Measurements from ENCODE around the gene MYADML2.

The MYADML2 gene

DNA sequence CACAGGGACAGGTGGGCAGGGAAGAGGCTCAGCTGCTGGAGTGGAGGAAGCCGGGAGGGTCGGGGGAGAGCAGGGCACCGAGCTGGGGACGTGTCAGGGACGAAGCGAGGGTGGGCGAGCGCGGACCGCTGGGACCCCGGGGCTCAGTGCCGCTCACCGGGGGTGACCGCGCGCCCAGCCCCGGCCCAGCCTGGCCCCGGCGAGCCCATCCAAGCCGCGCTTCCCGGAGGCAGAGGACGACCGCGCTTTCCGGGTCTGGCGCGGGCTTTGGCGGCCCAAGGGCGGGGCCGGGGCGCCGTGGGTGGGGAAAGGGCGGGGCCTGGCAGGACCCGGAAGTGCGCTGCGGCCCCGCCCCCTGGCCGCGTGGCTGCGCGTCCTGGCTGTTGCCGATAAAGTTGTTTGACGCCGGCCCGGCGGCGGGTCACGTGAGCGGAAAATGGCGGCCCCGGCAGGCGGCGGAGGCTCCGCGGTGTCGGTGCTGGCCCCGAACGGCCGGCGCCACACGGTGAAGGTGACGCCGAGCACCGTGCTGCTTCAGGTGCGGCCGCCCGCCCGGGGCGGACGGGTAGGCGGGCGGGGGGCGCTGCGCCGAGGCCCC is 30.3 kb upstream of the MYADML2 start, which contains the start of gene ASPSCR1:
TSS of gene ASPSCR1 (plus strand) at position 419 of the 598 bp plus-strand sequence. CDS start at position 437, 18 bp downstream.
- Histone ChIP-seq H3K4me3 (ENCODE audit: low read length) (peak within 1 kb of the TSS; percentile 77), H3K27me3 (ENCODE audit: control insufficient read depth, insufficient read depth, low read length) (no peaks in the 10 kb centered on the region; the same call in 1 of the 2 replicates), H3K9me3 (ENCODE audit: control insufficient read depth, insufficient read depth, low read length) (no peaks in the 10 kb centered on the region), H3K4me1 (ENCODE audit: control insufficient read depth, insufficient read depth, low read length) (no peaks in the 10 kb centered on the region), H3K36me3 (ENCODE audit: control insufficient read depth, insufficient read depth, low read length) (0 out of 2 replicates have a peak, but pooled peaks cover 2% of the 10 kb centered on the region), H3K27ac (ENCODE audit: low read length) (no peak within 1 kb of the TSS)
- no peak for DNase-seq (ENCODE audit: low read depth, low spot score)
- no CpG with 5 or more reads among the region's 76 CpGs for WGBS (ENCODE audit: insufficient coverage, insufficient read length)

DNA sequence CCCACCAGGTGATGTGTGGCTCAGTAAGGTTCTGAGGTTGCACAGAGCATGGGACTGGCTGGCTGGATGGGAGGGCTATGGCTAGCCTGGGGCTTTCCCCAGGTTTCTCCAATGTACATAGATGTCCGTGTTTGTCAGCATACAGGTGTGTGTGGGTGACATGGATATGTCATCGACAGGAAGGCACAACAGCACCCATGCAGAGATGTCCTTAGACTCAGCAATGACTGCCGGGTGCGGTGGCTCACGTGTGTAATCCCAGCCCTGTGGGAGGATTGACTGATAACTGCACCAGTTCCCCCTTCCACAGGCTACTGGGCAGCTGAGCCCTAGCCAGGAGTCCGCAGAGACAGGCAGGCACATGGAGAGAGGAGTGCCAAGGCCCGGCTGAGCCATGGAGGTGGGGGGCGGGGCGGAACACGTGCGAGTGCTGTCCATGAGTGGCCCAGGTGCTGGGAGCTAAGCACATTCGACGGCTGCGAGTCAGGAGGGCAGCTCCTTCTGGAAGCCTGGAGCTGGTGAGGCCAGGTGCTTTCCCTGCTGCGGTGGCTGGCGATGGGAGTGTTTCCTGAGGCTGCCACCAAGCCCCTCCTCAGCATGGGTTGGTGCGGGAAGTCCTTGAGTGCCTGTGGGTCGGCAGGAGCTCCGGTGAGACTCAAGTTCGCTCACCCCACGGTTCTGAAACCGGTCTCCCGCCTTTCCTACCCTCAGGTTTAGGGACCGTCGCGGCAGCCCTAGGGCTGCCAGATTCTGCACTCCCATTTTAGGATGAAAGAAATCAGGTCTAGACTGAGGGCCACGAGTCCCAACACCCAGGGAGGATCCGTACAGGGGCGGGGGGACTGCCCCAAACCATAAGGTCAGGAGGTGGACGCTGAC is 29.5 kb upstream of the MYADML2 start:
- WGBS (ENCODE audit: insufficient coverage, insufficient read length), result no CpG with 5 or more reads among the region's 30 CpGs
- Histone ChIP-seq H3K27ac (ENCODE audit: low read length) (no peak overlapping the region), H3K27me3 (ENCODE audit: control insufficient read depth, insufficient read depth, low read length) (no peaks in the 10 kb centered on the region; the same call in 1 of the 2 replicates), H3K4me3 (ENCODE audit: low read length) (peak overlapping the region; percentile 77; the same call in 1 of the 2 replicates), H3K36me3 (ENCODE audit: control insufficient read depth, insufficient read depth, low read length) (0 out of 2 replicates have a peak, but pooled peaks cover 2% of the 10 kb centered on the region), H3K9me3 (ENCODE audit: control insufficient read depth, insufficient read depth, low read length) (no peaks in the 10 kb centered on the region), H3K4me1 (ENCODE audit: control insufficient read depth, insufficient read depth, low read length) (no peaks in the 10 kb centered on the region)
- DNase-seq (ENCODE audit: low read depth, low spot score), result no peak

DNA sequence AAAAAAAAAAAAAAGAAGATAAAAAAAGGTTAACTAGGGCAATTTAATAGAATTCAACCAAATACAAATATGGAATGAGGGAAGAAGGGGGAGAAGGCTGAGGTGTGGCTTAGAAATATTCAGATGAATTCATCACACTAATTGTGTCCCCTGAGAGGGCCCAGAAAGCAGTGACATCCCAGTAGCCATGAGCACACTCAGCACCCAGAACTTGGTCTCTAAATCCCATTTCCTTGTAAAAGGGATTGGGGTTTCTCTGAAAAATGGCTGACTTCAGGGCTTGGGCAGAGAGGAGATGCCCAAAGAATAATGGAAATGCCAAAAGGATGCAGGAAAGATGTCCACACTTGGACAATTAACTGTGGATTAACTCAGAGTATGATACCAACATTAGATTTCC is 26.4 kb upstream of the MYADML2 start:
- H3K36me3 ChIP-seq (ENCODE audit: control insufficient read depth, insufficient read depth, low read length), result no peaks in the 10 kb centered on the region
- no peak for DNase-seq (ENCODE audit: low read depth, low spot score)
- no peak overlapping the region for H3K4me3 ChIP-seq (ENCODE audit: low read length)
- no peaks in the 10 kb centered on the region for H3K9me3 ChIP-seq (ENCODE audit: control insufficient read depth, insufficient read depth, low read length)
- no peaks in the 10 kb centered on the region for H3K4me1 ChIP-seq (ENCODE audit: control insufficient read depth, insufficient read depth, low read length)
- H3K27me3 ChIP-seq (ENCODE audit: control insufficient read depth, insufficient read depth, low read length), result no peaks in the 10 kb centered on the region; the same call in 1 of the 2 replicates
- H3K27ac ChIP-seq (ENCODE audit: low read length), result no peak overlapping the region

DNA sequence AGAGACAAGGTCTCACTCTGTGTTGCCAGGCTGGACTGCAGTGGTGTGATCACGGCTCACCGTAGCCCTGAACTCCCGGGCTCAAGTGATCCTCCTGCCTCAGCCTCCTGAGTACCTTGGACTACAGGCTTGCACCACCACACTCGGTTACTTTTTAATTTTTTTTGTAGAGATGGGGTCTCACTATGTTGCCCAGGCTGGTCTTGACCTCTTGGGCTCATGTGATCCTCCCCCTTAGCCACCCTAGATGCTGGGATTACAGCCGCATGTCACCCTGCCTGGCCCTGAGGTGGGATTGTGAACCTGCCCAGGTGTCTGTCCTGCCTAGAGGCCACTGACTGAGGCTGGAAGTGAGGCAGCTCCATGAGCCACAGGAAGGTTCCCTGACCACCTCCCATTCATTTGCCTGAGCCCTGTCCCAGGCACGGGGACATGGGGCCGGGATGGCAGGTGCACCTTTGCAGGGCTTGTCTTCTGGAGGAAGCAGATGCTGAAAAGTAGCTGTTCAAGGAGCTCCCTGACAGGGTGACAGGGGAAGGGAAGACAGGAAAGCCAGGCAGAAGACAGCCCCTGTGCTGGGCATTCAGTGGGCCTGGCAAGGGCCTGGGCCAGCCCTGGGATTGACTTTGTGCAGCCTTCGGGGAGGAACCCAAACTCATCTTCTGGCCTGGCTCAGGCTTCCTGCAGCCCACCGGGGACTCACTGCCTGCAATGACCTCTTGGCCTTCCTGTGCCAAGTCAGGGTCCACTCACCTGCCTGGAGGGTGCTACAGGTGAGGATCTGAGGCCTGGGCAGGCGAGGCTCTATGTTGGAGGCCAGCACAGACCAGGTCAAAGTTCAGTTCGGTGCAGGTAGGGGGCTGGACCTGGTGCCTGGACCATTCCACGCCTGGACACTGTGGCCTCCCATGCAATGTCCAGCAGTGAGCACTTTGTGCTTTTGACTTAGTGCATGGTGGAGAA is 22.1 kb upstream of the MYADML2 start:
- Histone ChIP-seq H3K27ac (ENCODE audit: low read length) (no peak overlapping the region), H3K4me1 (ENCODE audit: control insufficient read depth, insufficient read depth, low read length) (peaks cover 13% of the 10 kb centered on the region)

DNA sequence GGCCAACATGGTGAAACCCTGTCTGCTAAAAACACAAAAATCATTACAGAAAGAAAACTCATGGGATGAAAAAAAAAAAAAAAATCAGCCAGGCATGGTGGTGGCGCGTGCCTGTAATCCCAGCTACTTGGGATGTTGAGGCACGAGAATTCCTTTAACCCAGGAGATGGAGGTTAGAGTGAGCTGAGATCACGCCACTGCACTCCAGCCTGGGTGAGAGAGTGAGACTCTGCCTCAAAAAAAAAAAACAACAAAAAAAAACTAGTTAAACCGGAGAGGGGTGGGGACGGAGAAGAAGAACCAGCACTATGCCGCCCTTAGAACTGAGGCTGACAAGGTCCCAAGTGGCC is 21.3 kb upstream of the MYADML2 start:
- DNase-seq (ENCODE audit: low read depth, low spot score), result no peak
- Histone ChIP-seq H3K4me3 (ENCODE audit: low read length) (no peak overlapping the region), H3K27me3 (ENCODE audit: control insufficient read depth, insufficient read depth, low read length) (no peaks in the 10 kb centered on the region), H3K4me1 (ENCODE audit: control insufficient read depth, insufficient read depth, low read length) (peaks cover 13% of the 10 kb centered on the region), H3K9me3 (ENCODE audit: control insufficient read depth, insufficient read depth, low read length) (no peaks in the 10 kb centered on the region), H3K36me3 (ENCODE audit: control insufficient read depth, insufficient read depth, low read length) (no peaks in the 10 kb centered on the region), H3K27ac (ENCODE audit: low read length) (no peak overlapping the region)
- no CpG with 5 or more reads among the region's 7 CpGs for WGBS (ENCODE audit: insufficient coverage, insufficient read length)

More for the DNA sequence above, 22.1 kb upstream of the MYADML2 start:
- no peaks in the 10 kb centered on the region for H3K27me3 ChIP-seq (ENCODE audit: control insufficient read depth, insufficient read depth, low read length)
- WGBS (ENCODE audit: insufficient coverage, insufficient read length), result no CpG with 5 or more reads among the region's 12 CpGs
- H3K4me3 ChIP-seq (ENCODE audit: low read length), result no peak overlapping the region
- no peaks in the 10 kb centered on the region for H3K9me3 ChIP-seq (ENCODE audit: control insufficient read depth, insufficient read depth, low read length)
- no peak for DNase-seq (ENCODE audit: low read depth, low spot score)
- H3K36me3 ChIP-seq (ENCODE audit: control insufficient read depth, insufficient read depth, low read length), result no peaks in the 10 kb centered on the region

DNA sequence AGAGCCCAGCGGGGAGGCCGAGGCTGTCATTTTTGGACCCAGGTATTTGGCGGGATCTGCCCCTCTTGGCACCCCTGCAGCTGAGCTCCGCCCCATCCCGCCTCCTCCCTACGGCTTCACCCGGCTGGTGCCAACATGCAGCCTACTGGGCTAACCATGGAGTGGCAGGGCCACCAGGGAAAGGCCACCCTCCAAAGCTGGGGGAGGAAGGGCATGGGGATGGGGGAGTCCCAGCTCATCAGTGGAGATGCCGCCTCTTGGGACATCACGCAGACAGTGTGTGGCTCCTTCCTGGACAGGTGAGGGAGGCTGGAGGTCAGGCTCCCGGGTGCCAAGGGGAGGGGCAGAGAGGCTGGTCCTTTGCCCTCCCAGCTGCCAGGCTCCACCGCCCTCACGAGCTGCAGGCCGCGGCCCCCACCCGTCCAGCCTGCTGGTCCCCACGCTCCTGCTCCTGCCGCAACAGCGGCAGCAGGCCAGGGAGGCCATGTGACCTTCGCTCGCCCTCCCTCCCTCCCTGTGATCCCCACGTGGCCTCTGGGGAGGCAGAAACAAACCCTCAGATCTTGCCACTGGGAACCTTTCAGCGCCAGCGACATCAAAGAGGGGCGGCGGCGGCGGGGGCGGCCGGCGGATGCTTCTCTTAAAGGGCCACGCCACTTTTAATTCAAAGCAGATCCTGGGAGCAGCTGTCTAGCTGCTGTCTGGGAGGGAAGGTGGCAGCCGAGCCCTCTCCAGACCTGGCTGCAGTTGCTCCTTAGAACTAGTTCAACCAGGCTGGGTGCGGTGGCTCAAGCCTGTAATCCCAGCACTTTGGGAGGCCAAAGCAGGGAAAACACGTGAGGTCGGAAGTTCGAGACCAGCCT is 20.7 kb upstream of the MYADML2 start:
- Histone ChIP-seq H3K36me3 (ENCODE audit: control insufficient read depth, insufficient read depth, low read length) (no peaks in the 10 kb centered on the region), H3K4me1 (ENCODE audit: control insufficient read depth, insufficient read depth, low read length) (peaks cover 13% of the 10 kb centered on the region), H3K4me3 (ENCODE audit: low read length) (no peak overlapping the region), H3K9me3 (ENCODE audit: control insufficient read depth, insufficient read depth, low read length) (no peaks in the 10 kb centered on the region), H3K27ac (ENCODE audit: low read length) (no peak overlapping the region), H3K27me3 (ENCODE audit: control insufficient read depth, insufficient read depth, low read length) (peaks cover 5% of the 10 kb centered on the region)
- no CpG with 5 or more reads among the region's 36 CpGs for WGBS (ENCODE audit: insufficient coverage, insufficient read length)
- no peak for DNase-seq (ENCODE audit: low read depth, low spot score)

DNA sequence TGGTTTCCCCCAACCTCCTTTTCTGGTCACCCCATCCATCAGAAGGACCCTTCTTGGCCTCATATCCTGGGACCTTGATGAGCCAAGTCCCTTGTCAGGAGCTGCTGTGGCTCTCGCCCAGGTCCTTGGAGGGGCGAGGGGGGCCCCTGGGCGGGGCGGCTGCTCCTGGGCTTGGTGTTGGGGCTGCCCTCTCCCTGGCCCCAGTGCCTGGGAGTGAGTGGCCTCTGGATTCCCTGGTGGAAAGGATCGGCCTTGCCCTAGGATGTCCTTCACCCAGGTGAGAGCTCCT is 20.2 kb upstream of the MYADML2 start:
- no peaks in the 10 kb centered on the region for H3K36me3 ChIP-seq (ENCODE audit: control insufficient read depth, insufficient read depth, low read length)
- H3K9me3 ChIP-seq (ENCODE audit: control insufficient read depth, insufficient read depth, low read length), result no peaks in the 10 kb centered on the region
- no peak overlapping the region for H3K4me3 ChIP-seq (ENCODE audit: low read length)
- no peak for DNase-seq (ENCODE audit: low read depth, low spot score)
- no peak overlapping the region for H3K27ac ChIP-seq (ENCODE audit: low read length)
- WGBS (ENCODE audit: insufficient coverage, insufficient read length), result no CpG with 5 or more reads among the region's 5 CpGs
- H3K27me3 ChIP-seq (ENCODE audit: control insufficient read depth, insufficient read depth, low read length), result peaks cover 10% of the 10 kb centered on the region
- H3K4me1 ChIP-seq (ENCODE audit: control insufficient read depth, insufficient read depth, low read length), result peaks cover 13% of the 10 kb centered on the region

DNA sequence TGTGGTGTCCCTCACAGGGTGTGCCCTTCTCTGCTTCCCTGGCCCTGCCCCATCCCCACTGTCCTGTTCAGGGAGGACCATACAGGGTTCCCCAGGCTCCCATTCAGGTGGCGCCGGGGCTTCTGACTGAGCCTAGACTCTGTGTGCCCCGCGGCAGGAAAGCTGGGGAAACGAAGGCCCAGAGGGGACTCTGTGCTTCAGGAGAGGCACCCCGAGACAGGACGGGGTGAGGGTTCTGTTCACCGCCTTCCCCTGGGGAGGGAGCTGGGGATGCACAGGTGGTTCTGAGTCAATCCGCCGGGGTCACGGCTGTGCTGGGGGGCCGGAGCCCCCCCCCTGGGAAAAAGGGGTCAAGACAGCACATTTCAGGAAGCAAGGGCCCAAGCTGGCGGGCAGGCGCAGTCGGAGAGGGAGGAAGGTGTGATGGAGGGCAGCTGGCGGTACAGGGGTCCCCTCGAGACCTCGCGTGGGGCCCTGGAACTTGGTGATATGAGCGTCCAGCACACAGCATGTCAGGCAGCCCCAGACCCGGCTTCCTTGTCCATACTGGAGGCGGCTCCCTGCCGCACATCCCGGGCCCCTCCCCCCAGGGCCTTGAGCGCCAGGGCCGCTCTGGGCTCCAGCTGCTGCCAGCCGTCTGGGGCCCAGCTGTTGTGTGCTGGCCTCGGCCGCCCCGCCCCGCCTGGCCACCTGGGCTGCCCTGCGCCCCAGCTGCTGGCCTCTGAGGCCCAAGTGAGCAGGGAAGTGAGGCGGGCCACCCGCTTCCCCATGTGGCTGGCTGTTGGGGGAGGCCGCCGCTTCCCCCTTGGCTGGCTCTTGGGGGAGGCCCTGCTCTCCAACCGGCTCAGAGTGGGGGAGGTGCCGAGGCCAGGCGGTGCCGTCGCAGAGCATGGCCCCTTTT is 19.6 kb upstream of the MYADML2 start:
- DNase-seq (ENCODE audit: low read depth, low spot score), result no peak
- WGBS (ENCODE audit: insufficient coverage, insufficient read length), result no CpG with 5 or more reads among the region's 41 CpGs
- Histone ChIP-seq H3K4me1 (ENCODE audit: control insufficient read depth, insufficient read depth, low read length) (peaks cover 13% of the 10 kb centered on the region), H3K9me3 (ENCODE audit: control insufficient read depth, insufficient read depth, low read length) (no peaks in the 10 kb centered on the region), H3K27me3 (ENCODE audit: control insufficient read depth, insufficient read depth, low read length) (peaks cover 13% of the 10 kb centered on the region), H3K27ac (ENCODE audit: low read length) (no peak overlapping the region), H3K36me3 (ENCODE audit: control insufficient read depth, insufficient read depth, low read length) (no peaks in the 10 kb centered on the region), H3K4me3 (ENCODE audit: low read length) (no peak overlapping the region)

Measured in iPS DF 6.9 (cell line).